NCI-H2171 treated with DMSO at 0.1 percent for 48 hours (cell line): ENCODE measurements around the gene PCNX1.
"Not testable (repeated sequence)": the region's sequence is repeated elsewhere in the genome, so short reads cannot be mapped to it uniquely, and the experiment has no call there.

Source experiments
- DNase-seq: peaks from one replicate; lab custom pipeline; 2025; lab: John Stamatoyannopoulos, UW

PCNX1 gene

GRCh38 chr14:70907176-70907995 lies at the start of gene PCNX1:
PCNX1 (plus strand) TSS chr14:70907459; CDS start chr14:70907851, 392 bp downstream.
- peak; percentile 87 for DNase-seq

GRCh38 chr14:70857496-70857890 lies 49.8 kb upstream of the PCNX1 start:
- DNase-seq: no peak

- no peak for DNase-seq
Observed at GRCh38 chr14:70858641-70859040, 48.6 kb upstream of the PCNX1 start.

- DNase-seq: not testable (repeated sequence)
Observed at GRCh38 chr14:70866992-70867391, 40.3 kb upstream of the PCNX1 start.

GRCh38 chr14:70871001-70871400 lies 36.3 kb upstream of the PCNX1 start:
- no peak for DNase-seq

GRCh38 chr14:70871863-70872677 lies 35.2 kb upstream of the PCNX1 start:
- no peak for DNase-seq

GRCh38 chr14:70872678-70873020 lies 34.6 kb upstream of the PCNX1 start:
- DNase-seq: no peak

GRCh38 chr14:70873627-70874026 lies 33.6 kb upstream of the PCNX1 start:
- DNase-seq: peak; percentile 28

- not testable (repeated sequence) for DNase-seq
Observed at GRCh38 chr14:70875811-70876460, 31.3 kb upstream of the PCNX1 start.

GRCh38 chr14:70879448-70879847 lies 27.8 kb upstream of the PCNX1 start:
- DNase-seq: peak; percentile 53

- not testable (repeated sequence) for DNase-seq
Observed at GRCh38 chr14:70880888-70881287, 26.4 kb upstream of the PCNX1 start.

GRCh38 chr14:70881549-70882177 lies 25.6 kb upstream of the PCNX1 start:
- DNase-seq: no peak

- DNase-seq: no peak
Observed at GRCh38 chr14:70882776-70883492, 24.3 kb upstream of the PCNX1 start.

- DNase-seq: no peak
Observed at GRCh38 chr14:70884595-70885342, 22.5 kb upstream of the PCNX1 start.

- no peak for DNase-seq
Observed at GRCh38 chr14:70885343-70886022, 21.8 kb upstream of the PCNX1 start.

- DNase-seq: no peak
Observed at GRCh38 chr14:70886421-70887206, 20.6 kb upstream of the PCNX1 start.

- no peak for DNase-seq
Observed at GRCh38 chr14:70887207-70887681, 20.0 kb upstream of the PCNX1 start.

- DNase-seq: no peak
Observed at GRCh38 chr14:70887737-70888499, 19.3 kb upstream of the PCNX1 start.
